Uterus (tissue), 2 donors: Measurements from ENCODE around the gene SULT1A2.

Experiments used
- CTCF ChIP-seq, 4 experiments: fragments of 200-600 bp in 2 of 4; fragments of 450-650 bp in 2 of 4; sonication (generic) in 2 of 4; IDR thresholded peaks; one replicate each; pipeline ENCODE4 v1.5.1; 2016 to 2019; ENCODE audit warnings: antibody characterized with exemption in 4 of 4, mild to moderate bottlenecking in 2 of 4, moderate library complexity in 1 of 4
- POLR2A ChIP-seq, 2 donors: fragments of 450-650 bp; IDR thresholded peaks; one replicate each; pipeline ENCODE4 v1.6.1; 2016; ENCODE audit warnings: antibody characterized with exemption in 2 of 2, mild to moderate bottlenecking in 1 of 2, moderate library complexity in 1 of 2

DNA sequence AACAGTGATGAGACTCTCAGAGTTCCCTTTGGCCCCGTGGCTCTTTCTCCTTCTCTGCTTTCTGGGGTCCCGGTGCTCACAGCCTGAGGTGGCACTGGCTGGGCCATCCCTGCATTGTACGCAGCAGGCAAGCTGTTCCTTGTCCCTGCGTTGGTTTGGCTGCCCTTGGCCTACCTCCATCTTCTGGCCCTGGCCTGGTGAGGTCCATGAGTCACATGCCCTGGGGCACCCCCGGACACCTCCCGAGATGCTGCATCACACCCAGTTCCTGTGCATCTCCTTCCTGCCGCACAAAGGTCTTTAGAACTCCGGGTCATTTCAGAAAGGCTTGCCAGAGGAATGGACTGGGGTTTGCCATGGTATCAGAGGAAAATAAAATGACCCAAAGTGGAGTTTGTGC lies 9.5 kb downstream of the SULT1A2 start:
- no peak for TF ChIP-seq CTCF (IDR thresholded peaks at IDR 0.05)
- no peak for TF ChIP-seq POLR2A (IDR thresholded peaks at IDR 0.05)
